GM18868 (cell line): ENCODE results near the gene LRRC8B.
"Not testable (repeated sequence)": the region's sequence is repeated elsewhere in the genome, so short reads cannot be mapped to it uniquely, and the experiment has no call there.

Experiments
- ATAC-seq: cut with Tn5 transposase; IDR thresholded peaks from one replicate; pipeline ENCODE4 v1.9.1; 2021; ENCODE audit warnings: mild to moderate bottlenecking, moderate library complexity; ENCODE audit not compliant: unreplicated experiment

Gene LRRC8B

DNA sequence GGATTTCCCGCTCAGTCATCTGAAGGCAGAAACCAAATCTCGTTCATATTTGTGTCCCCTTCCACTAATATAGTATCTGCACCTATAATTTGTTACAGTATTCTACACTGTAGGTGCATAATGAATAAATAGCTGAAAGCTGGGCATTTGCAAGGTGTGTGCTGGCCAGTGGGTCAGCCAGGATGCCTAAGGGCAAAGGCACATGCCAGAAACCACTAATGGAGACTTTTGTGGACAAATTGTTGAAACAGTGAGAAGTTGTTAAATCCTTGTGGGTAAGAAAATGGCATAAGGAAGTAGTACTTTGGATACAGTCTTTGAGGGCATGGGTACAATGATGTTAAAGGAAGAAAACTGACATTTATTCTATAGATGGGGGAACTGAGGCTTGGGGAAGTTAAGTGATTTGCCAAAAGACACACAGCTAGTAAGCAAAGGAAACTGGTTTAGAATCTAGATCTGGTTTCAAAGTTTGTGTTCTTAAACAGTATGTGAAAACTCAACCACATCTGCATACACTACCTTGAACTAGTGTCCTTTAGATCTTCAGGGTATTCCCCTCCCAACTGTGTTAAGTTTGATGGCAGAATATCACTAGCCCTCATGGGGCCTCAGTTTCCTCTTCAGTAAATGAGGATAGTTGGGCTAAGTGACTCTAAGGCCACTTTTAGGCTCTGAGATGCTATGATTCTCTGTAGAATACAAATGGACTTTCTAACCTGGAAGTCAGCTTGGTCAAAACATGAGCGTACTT is 81.8 kb downstream of the LRRC8B start:
- ATAC-seq = no peak

DNA sequence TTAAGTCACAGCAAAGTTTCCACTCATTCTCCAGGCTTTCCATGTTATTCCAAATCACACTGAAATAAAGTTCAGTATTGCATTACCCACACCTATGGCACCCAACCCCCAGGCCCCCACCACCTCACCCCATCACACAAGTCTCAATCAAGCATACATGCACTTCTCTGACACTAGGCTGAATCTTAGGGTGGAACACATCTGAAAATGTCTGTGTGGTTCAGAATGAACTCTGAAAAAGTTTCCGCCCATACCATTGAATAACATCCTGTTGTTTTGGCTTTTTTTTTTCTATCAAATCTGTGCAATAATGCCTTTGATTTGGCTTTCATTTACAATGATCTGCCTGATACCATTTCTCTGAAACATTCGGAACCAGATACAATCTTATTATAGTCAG is 82.5 kb downstream of the LRRC8B start:
- ATAC-seq = no peak

DNA sequence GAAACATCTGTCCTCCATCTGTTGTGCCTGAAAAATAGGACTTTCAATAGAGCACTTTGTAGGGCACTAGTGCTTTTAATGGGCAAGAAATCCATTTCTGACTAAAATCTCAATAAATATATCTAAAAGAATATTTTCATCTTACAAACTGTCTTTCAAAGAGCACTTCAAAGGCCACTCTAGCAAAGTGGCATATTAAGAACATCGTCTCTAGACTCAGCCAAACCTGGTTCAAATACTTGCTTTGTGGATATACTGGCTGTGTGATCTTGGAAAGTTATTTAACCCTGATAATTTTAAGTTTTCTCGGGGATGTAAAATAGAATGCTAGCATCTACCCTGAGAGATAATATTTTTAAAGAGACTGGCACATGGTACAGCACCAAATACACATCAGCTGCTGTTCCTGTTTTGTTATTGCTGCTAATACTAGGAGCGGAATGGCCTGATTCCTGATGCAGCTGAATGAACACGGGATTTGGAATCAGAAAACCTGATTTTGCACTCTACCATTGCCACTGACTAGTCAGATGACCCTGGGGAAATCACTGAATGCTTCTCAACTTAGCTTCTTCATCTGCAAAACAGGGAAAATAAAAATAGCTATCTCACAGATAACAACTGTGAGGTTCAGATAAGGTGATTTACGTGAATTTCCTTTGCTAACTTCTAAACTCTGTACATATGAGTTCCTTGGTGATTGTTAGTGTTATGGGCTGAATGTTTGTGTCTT is 83.1 kb downstream of the LRRC8B start:
- no peak for ATAC-seq

DNA sequence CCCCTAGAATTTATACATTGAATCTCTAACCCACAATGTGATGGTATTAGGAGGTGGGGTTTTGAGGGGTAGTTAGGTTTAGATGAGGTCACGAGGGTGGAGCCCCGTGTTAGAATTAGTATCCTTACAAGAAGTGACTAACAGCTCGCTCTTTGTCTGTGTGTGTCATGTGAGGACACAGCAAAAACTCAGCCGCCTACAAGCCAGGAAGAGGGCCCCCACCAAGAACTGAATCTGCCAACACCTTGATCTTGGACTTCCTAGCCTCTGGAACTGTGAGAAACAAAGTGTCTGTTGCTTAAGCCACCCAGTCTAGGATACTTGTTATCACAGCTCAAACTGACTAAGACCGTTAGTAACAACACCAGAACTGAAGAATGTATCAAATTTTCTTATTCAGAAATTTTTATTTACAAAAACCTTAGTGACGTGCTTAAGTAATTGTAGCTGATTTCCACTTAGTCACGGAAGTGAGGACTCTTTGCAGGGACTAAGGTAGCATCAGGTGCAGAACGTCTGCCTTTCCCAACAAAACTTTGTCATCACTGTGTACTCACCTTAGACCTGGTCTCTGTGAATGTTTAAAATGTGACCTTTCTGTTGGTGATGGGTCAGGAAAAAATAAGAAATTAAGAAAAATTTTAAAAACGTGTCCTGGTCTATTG is 83.8 kb downstream of the LRRC8B start:
- ATAC-seq = no peak

DNA sequence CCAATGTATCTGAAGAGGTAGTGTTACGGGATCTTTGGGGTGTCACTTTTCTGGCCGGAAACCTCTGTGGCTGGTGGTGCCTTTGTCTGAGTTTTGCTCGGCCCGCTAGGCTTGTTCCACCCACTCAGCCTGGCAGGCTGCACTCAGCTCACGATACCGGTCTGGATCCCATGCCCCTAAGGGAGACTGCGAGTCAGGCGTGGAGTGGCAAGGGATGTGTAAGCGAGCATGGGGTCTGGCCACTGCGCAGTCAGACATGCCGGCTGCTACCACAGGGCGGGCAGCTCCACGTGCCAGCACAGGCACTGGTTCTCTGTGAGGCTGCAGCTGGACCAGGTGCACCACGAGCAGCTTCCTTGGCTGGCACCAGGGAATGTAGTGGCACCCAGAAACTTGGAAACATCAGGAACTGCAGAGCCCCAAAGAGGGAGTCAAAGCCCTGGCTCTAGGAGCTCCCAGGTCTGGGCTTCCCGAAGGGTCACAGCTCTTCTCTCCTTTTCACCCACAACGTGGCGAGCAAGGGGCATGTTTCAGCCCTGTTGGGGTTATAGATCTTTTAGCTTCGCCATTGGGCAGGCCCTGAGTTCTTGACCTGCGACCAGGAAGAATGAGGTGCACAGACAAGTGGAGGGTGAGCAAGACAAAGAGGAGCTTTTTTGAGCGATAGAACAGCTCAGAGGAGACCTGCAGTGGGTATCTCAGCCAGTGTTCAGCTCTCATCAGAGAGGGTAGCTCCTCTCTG is 84.5 kb downstream of the LRRC8B start:
- no peak for ATAC-seq

DNA sequence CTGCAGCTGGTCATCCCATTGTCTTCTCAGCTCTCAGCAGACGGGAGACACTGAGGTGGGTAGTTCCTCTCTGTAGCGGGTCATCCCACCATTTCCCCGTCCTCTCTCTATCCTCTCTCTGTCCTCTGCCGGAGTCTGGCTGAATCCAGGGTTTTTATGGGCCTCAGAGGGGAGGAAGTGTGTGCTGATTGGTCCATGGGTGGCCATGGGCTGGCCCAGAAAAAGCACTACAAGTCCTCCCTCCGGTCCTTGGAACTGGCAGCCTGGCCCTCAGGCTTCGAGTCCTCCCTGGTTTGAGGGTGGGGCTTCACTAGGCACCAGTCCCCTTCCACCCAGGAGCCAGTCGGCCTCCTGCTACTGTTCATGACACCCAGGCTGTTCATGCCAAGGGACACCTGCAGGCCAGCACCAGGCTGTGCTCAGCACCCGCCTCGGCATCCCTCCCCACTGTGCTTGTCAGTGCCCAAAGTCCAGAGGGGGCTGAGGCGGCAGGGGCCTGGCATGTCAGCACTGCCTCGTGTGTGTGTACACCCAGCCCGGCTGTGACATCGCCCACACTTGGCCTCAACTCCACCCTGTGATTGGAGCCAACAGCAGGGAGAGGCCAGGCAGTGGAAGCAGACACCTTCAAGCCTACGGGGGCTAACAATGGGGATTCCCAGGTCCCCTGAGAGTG is 85.3 kb downstream of the LRRC8B start:
- no peak for ATAC-seq

DNA sequence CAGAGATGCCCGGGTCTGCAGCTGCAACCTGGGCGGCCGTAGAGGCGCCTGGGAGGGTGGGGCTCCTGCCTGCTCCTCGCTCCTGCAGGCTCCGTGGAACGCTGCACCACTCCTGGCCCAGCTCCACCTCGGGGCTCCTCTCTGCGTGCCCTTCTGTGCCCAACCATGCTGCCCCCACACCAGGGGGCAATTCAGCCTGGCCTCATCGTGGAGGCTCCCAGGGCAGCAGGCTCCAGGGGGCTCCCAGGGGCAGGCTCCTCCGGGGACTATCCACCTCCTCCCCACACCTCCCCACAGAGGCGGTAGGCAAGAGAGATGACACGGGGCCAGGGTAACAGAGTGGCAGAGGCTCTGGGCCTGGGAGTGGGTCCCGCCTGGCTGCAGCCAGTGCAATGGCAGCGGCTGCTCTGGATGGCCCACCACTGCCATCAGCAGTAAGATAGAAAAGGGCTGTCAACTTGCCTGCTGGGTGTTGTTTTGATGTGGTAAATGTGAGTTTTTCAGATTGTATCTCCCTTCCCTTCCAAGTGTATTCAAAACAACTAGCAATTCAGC is 85.9 kb downstream of the LRRC8B start:
- no peak for ATAC-seq

DNA sequence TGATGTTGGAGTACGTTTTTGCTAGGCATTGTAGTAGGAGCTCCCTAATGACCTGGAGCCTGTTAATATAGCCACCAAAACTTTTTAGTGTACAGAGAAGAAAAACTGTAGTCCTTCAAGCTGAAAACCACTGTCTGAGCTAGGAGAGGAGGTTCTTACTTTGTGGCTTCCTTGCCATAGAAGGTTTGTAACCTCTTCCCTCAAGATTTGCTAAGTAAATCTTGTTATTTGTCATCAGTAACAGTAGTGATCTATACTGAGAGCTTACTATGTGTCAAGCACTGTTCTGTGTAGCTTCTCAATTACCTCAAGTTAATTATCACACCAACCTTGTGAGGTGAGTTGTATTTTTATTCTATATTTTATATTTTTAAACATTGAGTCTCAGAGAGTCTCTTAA is 87.1 kb downstream of the LRRC8B start:
- ATAC-seq = peak; percentile 95

DNA sequence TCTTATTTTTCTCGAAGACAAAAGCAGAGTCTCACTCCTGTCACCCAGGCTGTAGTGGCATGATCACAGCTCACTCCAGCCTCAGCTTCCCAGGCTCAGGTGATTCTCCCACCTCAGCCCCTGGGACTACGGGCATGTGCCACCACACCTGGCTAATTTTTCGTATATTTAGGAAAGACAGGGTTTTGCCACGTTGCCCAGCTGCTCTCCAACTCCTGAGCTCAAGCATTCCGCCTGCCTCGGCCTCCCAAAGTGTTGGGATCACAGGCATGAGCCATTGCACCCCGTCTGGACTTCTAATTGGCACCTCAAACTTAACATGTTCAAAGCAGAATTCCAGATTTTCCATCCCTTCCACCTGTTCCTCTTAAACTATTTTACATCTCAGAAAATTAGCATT is 89.3 kb downstream of the LRRC8B start:
- ATAC-seq = no peak

DNA sequence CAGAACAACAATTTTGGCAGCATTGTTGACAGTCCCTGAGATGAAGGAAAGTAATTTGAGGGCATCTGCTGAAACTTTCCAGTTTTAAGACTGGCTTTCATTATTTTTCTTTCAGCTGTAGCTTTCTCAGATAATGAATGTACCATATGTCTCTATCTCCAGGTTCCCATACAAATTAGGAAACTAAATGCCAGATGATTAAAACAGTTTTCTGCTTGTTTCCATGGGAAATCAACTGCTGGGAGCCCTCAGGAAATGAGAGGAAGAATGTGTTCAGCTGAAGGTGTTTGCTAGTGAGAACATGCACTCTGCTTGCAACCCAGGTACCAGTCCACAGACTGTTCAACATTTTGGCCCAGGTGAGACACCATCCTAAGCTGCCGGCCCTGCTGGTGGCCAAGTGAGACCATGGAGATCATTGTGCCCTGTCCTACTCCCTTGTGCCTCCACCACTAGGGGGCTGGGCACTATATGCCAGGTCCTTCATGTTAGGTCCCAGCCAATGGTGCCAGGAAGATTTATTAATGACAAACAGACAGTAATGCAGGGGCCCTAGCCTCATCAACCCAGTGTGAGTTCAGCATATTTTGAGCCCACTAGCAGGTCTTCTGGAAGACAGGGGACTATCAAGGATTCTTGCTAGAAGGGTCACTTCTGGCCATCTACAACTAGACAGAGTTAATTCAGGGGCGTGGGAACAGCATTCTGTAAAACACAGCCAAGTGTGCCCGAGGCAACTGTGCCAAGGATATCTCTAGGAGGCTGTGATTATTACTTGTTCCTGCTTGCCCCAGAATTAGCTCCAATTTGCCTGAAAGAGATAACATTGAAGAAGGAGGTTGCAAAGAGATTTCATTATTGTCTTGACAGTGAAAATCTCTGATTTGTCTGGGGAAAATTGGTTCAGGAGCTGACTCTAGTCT is 91.3 kb downstream of the LRRC8B start:
- no peak for ATAC-seq

DNA sequence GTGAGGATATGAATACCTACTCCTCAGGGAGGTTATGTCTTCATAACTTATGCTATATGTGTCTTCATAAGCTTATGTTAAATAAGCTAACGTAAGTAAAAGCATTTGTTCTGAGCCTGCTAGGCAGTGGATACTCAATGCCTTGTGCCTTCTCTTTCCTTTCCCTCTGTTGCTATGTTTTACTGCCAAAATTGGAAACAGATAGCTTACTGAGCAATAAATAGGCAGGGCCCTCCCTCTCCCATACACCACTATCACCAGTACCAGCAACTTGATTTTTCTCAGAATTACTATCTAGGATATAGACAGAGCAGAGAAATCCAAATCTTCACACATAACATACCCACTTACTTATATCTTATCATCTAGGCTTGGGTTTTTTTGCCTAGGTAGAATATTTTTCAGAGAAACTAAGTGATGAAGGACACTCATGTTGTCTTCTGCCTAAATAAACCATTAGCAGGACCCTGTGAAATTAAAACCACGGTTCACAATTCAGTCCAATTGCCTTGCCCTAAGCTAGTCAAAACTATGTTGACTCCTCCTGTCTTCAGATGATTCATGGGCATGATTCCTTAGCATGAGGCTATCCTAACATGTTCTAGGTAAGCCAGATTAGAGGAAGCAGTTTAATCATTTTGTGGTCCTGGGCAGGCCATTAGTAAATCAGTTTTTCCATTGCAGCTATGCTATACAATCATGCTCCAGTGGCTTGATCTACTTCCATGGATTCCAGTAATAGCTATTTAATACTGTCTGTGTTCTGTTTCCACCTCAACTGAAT is 92.4 kb downstream of the LRRC8B start:
- no peak for ATAC-seq

DNA sequence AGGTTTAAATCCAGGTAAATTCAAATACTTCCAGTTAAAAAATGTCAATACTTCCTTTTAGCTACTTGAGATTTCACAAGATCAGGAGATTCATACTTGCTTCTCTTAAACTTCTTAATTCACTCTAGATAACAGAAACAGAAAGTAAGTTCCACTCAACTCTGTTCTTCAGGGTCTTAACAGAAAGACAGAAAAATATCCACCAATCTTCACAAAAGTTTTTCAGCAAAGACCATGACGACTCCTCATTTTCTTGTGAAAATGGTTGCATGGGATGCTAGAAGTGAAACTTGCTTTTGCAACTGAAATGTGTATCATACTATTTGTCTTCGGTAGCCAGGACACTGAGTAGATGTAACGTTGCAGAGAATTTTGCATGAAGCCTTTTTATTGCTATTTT is 96.0 kb downstream of the LRRC8B start:
- no peak for ATAC-seq

DNA sequence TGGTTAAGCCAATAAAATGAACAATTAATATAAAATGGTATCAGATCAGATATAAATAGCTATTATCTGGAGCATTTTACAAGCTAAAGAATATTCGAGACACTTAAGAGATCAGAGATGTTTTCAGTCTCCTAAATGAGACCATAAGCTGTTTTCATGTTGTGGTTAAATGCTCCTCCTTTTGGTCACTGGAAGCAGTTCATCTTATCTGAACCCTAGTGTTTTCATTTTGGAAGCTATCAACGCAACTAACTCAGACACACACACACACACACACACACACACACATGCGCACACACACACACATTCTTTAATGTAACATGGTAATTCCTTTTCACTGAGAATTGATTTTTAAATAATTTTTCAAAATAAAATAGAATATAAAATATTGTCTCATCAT is 98.3 kb downstream of the LRRC8B start:
- no peak for ATAC-seq

DNA sequence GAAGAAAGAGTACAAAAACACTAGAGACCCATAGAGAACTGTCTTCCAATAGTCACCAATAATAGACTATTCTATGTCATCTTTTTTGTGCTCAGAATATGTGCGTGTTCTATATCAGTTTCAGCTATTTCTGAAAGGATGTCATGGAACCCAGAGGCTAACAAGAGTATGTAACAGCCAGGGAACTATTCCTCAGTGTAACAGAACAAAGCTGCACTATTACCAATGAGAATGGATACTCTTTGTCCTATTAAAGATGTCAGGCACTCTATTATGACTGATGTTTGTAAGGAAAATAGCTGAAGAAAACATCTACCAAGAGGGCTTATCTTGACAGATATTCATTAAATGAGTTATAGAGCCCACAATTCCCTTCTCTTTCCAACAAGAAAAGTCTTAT is 99.7 kb downstream of the LRRC8B start:
- no peak for ATAC-seq

DNA sequence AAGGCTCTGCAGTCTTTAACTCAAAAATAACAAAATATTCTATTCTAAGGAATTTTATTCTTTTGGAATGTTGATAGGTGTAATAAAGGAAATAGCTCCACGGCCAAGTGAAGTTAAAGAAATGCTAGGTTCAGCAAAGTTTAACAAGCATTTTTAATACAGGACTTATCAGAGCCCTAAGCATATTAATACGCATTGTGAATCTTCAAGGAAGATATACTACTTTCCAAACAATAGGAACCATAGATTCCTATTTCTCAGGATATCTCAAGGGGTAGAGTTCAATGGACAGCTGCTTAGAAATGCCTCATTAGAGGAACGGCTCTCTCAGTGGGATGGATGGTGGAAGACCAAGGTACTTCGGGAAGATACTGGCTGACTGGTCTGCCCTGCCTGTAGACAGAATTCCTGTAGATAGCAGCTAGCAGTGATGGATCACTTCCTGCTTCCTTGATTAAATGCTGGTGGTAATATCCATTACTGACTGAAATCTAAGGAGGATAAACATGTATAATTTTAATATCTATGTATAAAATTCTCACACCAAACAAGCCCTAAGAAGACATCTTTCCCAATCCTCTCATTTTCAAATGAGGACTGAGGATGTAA is 100.2 kb downstream of the LRRC8B start:
- ATAC-seq = no peak

DNA sequence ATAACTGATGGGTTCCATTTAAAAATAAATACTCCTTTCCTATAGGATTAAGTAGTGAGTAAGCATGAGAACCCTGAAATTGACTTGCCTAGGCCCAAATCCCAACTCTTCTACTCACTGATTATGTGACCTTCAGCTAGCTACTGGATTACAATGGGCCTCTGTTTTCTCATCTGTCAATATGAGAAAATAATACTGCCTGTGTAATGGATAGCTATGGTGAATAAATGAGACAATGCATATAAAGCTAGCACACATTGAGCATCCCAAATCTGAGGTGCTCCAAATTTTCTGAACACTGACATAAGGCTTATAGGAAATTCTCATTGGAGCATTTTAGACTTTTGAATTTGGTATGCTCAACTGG is 103.0 kb downstream of the LRRC8B start:
- ATAC-seq = no peak

DNA sequence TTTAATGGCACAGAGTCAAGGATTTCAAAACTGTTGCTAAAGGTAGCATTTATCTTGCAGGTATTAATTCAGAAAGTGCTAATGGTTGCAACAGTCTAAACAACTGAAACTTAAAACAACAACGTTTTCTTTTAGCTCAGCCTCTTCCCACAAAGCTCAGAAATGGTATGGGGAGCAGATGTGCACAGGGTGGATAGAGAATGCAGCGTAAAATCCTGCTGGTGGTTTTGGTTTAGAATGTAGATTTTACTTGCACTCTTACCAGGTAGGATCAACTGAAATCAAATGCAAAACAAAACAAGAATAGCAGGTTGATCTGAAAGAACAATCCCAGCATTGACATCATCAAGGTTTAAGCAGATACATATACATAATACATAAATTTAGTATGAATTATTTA is 104.5 kb downstream of the LRRC8B start:
- no peak for ATAC-seq

DNA sequence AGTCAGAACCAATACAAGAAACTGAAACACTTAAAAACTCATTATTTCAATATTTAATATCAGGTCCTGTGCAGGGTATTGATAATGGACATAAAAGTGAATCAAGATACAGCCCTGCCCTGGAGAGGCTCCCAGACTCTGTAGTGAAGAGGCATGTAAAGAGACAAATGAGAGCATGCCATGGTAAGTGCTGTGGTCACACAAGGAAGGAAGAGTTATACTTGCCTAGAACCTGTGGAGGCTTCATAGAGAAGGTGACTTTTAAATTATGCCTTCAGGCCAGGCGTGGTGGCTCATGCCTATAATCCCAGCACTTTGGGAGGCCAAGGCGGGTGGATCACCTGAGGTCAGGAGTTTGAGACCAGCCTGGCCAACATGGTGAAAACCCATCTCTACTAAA is 105.0 kb downstream of the LRRC8B start:
- ATAC-seq = not testable (repeated sequence)
